ENCODE measurements around the gene CAPN10.
A peak's percentile ranks its signal among the peaks of the same experiment; 100 is the strongest.

CAPN10 gene

GRCh38 chr2:240585101-240585500, 1.4 kb upstream of the CAPN10 start:
- peak; percentile 8 for DNase-seq (ENCODE audit: low read depth)
- no peak for TF ChIP-seq CTCF (conservative IDR thresholded peaks at IDR 0.05; ENCODE audit: control insufficient read depth, insufficient read depth, low read depth, low read length)
- H3K4me3 ChIP-seq (ENCODE audit: control insufficient read depth, low read depth, low read length): peak overlapping the region; percentile 99

- no peak for DNase-seq (ENCODE audit: low read depth)
- peak overlapping the region; percentile 99 for H3K4me3 ChIP-seq (ENCODE audit: control insufficient read depth, low read depth, low read length)
- no peak for TF ChIP-seq CTCF (conservative IDR thresholded peaks at IDR 0.05; ENCODE audit: control insufficient read depth, insufficient read depth, low read depth, low read length)
Measured at GRCh38 chr2:240585681-240586197, 795 bp upstream of the CAPN10 start.

GRCh38 chr2:240586919-240587800, 626 bp downstream of the CAPN10 start:
- no peak for TF ChIP-seq CTCF (conservative IDR thresholded peaks at IDR 0.05; ENCODE audit: control insufficient read depth, insufficient read depth, low read depth, low read length)
- H3K4me3 ChIP-seq (ENCODE audit: control insufficient read depth, low read depth, low read length): peak overlapping the region; percentile 99
- DNase-seq (ENCODE audit: low read depth): peak; percentile 14

GRCh38 chr2:240588006-240588655, 1.6 kb downstream of the CAPN10 start:
- H3K4me3 ChIP-seq (ENCODE audit: control insufficient read depth, low read depth, low read length): no peak overlapping the region
- TF ChIP-seq CTCF (conservative IDR thresholded peaks at IDR 0.05; ENCODE audit: control insufficient read depth, insufficient read depth, low read depth, low read length): no peak
- no peak for DNase-seq (ENCODE audit: low read depth)

- H3K4me3 ChIP-seq (ENCODE audit: control insufficient read depth, low read depth, low read length): no peak overlapping the region
- no peak for DNase-seq (ENCODE audit: low read depth)
- TF ChIP-seq CTCF (conservative IDR thresholded peaks at IDR 0.05; ENCODE audit: control insufficient read depth, insufficient read depth, low read depth, low read length): no peak
Measured at GRCh38 chr2:240588669-240589068, 2.1 kb downstream of the CAPN10 start.

GRCh38 chr2:240589375-240589774, 2.8 kb downstream of the CAPN10 start:
- no peak overlapping the region for H3K4me3 ChIP-seq (ENCODE audit: control insufficient read depth, low read depth, low read length)
- TF ChIP-seq CTCF (conservative IDR thresholded peaks at IDR 0.05; ENCODE audit: control insufficient read depth, insufficient read depth, low read depth, low read length): no peak
- no peak for DNase-seq (ENCODE audit: low read depth)

Measured in fibroblast of mammary gland (primary cell).